LNCAP (cell line): ENCODE measurements around the gene UBE2F.

ENCODE experiments used
- TF ChIP-seq, protein P1 (sequence below): fragments of 450-650 bp; IDR thresholded peaks from 2 replicates; pipeline ENCODE4 v1.5.1; 2017; ENCODE audit warnings: mild to moderate bottlenecking

The UBE2F gene

DNA sequence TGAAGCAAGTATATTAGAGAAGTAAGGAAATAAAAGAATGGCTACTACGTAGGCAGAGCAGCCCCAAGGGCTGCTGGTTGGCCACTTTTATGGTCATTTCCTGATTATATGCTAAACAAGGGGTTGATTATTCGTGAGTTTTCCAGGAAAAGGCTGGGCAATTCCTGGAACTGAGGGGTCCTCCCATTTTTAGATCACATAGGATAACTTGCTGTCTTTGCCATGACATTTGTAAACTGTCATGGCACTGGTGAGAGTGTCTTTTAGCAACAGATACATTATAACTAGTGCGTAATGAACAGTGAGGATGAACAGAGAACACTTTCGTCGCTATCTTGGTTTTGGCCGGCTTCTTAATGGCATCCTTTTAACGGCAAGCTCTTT is 2.6 kb upstream of the UBE2F start:
- TF ChIP-seq, protein P1, sequence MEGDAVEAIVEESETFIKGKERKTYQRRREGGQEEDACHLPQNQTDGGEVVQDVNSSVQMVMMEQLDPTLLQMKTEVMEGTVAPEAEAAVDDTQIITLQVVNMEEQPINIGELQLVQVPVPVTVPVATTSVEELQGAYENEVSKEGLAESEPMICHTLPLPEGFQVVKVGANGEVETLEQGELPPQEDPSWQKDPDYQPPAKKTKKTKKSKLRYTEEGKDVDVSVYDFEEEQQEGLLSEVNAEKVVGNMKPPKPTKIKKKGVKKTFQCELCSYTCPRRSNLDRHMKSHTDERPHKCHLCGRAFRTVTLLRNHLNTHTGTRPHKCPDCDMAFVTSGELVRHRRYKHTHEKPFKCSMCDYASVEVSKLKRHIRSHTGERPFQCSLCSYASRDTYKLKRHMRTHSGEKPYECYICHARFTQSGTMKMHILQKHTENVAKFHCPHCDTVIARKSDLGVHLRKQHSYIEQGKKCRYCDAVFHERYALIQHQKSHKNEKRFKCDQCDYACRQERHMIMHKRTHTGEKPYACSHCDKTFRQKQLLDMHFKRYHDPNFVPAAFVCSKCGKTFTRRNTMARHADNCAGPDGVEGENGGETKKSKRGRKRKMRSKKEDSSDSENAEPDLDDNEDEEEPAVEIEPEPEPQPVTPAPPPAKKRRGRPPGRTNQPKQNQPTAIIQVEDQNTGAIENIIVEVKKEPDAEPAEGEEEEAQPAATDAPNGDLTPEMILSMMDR = no peak

DNA sequence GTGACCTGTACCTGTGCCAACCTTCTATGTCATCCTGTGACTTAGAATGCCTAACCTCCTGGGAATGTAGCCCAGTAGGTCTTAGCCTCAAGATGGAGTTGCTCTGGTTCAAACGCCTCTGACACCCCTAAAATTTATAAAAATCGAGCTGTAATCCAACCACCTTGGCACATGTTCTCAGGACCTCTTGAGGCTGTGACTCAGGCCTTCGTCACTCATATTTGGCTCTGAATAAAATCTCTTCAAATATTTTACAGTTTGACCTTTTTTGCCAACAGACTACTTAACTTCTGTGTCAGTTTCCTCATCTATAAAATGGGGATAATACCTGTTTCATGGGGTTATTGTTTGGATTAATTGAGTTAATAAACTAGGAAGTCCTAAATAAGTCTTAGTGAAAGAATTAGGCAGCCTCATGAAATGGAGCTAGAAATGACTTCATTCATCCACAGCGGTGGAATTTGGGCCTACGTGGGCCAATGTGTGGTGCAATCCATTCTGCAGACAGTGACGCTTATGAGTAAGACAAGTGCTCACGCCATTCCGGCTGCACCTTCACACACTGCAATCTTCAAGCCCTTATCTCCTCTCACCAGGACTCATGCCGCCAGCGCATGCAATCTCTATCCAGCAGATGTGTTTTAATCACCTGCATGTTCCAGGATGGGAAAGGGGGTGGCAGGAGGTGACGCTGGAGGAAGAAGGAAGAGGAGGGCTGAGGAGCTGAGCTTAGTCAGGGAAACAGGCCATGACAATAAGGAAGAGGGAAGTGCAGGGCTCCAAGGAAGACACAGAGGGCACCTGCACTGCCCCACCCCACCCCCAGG is 2.0 kb upstream of the UBE2F start:
- TF ChIP-seq, protein P1 = no peak

DNA sequence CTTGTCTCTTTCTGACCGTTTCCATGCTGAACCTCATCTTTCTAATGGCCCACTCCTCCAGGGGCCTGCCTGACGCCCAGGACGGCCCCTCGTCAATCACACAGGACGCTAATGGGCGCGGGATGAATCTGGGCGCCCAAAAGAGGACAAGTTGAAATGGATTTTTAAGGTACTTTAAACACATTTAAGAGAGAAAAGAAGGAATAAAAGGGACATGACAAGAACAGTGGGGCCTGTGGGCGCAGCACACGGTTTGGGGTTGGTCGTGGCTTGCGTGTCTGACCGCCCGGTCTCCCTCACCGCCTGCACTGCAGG is 607 bp upstream of the UBE2F start:
- TF ChIP-seq, protein P1 = no peak

DNA sequence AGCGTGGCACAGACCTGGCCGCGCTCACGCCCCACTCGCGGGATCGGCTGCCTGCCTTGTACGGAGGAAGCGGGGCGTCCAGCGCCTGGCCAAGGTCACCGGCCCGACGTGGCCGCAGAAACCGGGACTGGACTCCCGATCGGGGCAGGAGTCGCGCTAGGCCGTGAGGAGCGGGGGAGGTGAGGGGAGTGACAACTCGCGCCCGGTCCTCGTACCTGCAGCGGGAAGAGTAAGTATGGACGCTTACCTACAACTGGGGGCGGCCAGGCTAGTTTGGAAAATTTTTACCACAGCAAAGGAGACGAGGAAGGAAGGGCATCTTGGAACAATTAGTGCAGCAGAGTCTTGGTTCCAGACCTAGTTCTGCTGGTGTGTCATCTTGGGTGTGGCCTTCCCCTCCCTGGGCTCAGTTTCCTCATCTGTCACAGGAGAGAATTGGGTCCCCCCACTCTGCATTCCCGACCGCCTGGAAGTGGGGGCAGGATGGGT is 693 bp downstream of the UBE2F start:
- TF ChIP-seq, protein P1 = no peak

DNA sequence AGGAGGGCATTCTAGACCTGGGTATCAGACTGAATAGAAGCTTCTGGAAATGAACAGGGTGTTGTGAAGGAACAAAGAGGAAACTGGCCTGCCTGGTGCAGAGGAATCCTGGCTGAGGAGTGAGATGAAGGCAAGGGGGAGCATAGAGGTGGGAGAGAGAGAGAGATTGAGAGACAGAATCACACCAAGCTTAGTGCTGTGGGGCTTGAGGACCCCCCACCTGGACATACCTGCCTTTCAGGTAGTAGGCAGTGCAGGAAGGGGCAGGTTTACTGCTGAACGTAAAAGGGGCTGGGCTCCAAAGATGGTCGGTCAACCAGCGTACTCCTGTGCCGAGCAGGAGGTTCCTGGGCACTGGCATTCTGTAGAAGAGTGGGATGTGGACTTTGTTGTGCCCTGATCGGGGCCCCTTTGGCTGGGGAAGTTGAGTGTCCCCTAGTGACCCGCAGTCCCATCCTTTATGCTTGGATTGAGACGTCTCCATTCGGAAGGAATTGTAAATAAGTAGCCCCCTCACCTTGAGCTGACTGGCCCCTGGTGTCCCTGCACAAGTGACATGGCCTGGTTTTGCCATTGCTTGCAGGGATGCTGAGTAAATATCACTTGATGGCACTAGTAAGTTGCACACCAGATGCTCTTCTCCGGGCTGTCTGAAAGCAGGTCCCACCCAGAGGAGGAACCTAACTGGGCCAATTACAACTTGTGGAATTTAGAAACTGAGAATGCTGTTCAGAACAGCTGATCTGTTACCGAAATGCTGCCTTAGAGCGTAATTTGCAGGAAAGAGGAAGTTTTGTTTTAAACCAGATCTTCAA is 1.4 kb downstream of the UBE2F start:
- TF ChIP-seq, protein P1 = no peak

DNA sequence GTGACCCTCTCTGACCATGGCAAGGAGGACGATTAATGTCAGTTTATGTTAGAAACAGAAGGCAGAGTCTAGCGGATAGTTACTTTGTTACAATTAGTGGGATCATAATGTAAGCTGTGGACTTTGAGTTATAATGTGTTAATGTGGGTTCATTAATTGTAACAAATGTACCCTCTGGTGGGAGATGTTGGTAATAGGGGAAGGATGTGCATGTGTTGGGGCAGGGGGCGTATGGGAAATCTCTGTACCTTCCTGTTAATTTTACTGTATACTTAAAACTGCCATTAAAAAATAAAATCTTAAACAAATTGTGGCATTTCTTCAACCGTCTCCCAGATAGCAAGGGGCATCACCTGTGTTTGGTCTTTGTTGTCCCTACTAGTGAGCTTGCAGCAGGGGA is 4.8 kb downstream of the UBE2F start:
- TF ChIP-seq, protein P1 = no peak

DNA sequence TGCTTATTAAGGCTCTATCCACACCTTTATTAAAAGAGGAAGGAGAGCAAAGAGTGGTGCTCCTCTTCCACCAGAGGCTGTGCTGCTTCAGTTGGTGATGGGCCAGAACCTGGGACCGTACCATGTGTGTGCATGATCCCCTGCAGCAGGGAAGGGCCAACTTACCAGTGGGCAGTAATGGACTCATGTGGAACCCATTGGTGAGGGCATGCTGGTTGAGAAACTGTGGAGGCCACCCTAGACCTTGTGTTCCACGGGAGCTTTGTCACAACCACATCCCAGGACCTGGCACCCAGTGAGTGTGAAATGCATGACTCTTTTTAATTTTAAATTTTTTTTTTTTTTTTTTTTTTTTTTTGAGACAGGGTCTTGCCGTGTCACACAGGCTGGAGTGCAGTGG is 5.4 kb downstream of the UBE2F start:
- TF ChIP-seq, protein P1 = no peak
